ENCODE results near the gene CFI. TPM values are rescaled to one million over a fixed set of nuclear protein-coding genes. Genes with fewer than 3 reads are reported as not detected.

Gene CFI
- total and polyA plus RNA-seq, 2 of the 4 experiments (the other 2 are of a cell fraction), result 0.12 to 0.18 TPM

GRCh38 chr4:109798866-109799265 is 2.9 kb downstream of the CFI start:
- ChIA-PET POLR2A (ENCODE audit: unreplicated experiment) (no interaction called here), CTCF (no interaction called here)
- intact Hi-C loops (cut with micrococcal nuclease), result no loop called here
- H3K23ac ChIP-seq (ENCODE audit: low read depth, low read length), result no peak overlapping the region
- H3K9me3 ChIP-seq (ENCODE audit: control insufficient read depth, insufficient read depth, low read length), result no peaks in the 10 kb centered on the region
- H2BK15ac ChIP-seq (ENCODE audit: low read depth, low read length), result no peak overlapping the region
- H3K9me1 ChIP-seq (ENCODE audit: insufficient read depth, low read length), result no peaks in the 10 kb centered on the region; the same call in 1 of the 2 replicates
- no peak overlapping the region for H4K8ac ChIP-seq (ENCODE audit: low read depth in 2 of 2, low read length in 2 of 2)
- H3K27me3 ChIP-seq (ENCODE audit: control insufficient read depth, insufficient read depth, low read length), result peaks cover 1% of the 10 kb centered on the region; the same call in 1 of the 2 replicates
- H2BK120ac ChIP-seq (ENCODE audit: low read depth, low read length), result no peak overlapping the region
- no peak overlapping the region for H3K4me2 ChIP-seq (ENCODE audit: low read depth, low read length)
- H3K4me3 ChIP-seq (ENCODE audit: insufficient read depth, low read depth, low read length), result no peak overlapping the region
- H2BK20ac ChIP-seq (ENCODE audit: low read depth, low read length), result no peak overlapping the region
- dilution Hi-C loops (cut with HindIII; ENCODE audit: low sequenced_read_pairs, unreplicated experiment), result no loop called here
- H4K5ac ChIP-seq (ENCODE audit: low read depth, low read length), result no peak overlapping the region
- DNase-seq (no peak), ATAC-seq (ENCODE audit: low read depth) (no peak)
- no peak overlapping the region for H4K91ac ChIP-seq (ENCODE audit: insufficient read depth, low read depth, low read length)
- H2AK9ac ChIP-seq (replicated peaks; ENCODE audit: low read depth, low read length, poor library complexity), result no peak overlapping the region
- no peak overlapping the region for H2AFZ ChIP-seq (replicated peaks; ENCODE audit: low read length, poor library complexity)
- no peak overlapping the region for H3K56ac ChIP-seq (ENCODE audit: extremely low read depth, insufficient read depth, low read length)
- H3K4me1 ChIP-seq (ENCODE audit: control insufficient read depth, insufficient read depth, low read length), result no peaks in the 10 kb centered on the region
- no peak overlapping the region for H3K27ac ChIP-seq (ENCODE audit: insufficient read depth, low read length)
- H2BK5ac ChIP-seq (ENCODE audit: low read depth, low read length, poor library complexity, severe bottlenecking), result no peak overlapping the region
- no peak overlapping the region for H2AK5ac ChIP-seq (ENCODE audit: low read depth, low read length)
- no peaks in the 10 kb centered on the region for H4K20me1 ChIP-seq (ENCODE audit: insufficient read depth, low read length)
- H3K18ac ChIP-seq (ENCODE audit: low read depth, low read length), result no peak overlapping the region
- in situ Hi-C loops (cut with MboI; ENCODE audit: low sequenced_read_pairs), result no loop called here
- no peak for TF ChIP-seq FOS (IDR thresholded peaks at IDR 0.05; ENCODE audit: low read depth, low read length)
- TF ChIP-seq CHD1 (IDR thresholded peaks at IDR 0.05; ENCODE audit: low read depth, low read length), result no peak
- no peak for TF ChIP-seq RAD21 (IDR thresholded peaks at IDR 0.05; ENCODE audit: low read length)
- TF ChIP-seq POLR2A (IDR thresholded peaks at IDR 0.05; ENCODE audit: low read depth, low read length), result no peak
- TF ChIP-seq RCOR1 (IDR thresholded peaks at IDR 0.05; ENCODE audit: insufficient replicate concordance, low read length), result no peak
- TF ChIP-seq MAZ (IDR thresholded peaks at IDR 0.05; ENCODE audit: borderline replicate concordance, low read depth, low read length), result no peak
- TF ChIP-seq ELK1 (IDR thresholded peaks at IDR 0.05; ENCODE audit: borderline replicate concordance, low read depth, low read length), result no peak
- no peak for TF ChIP-seq CEBPB (IDR thresholded peaks at IDR 0.05; ENCODE audit: low read depth, low read length)
- no peak for TF ChIP-seq MAFK (IDR thresholded peaks at IDR 0.05; ENCODE audit: low read depth, low read length)
- no peak for TF ChIP-seq USF2 (IDR thresholded peaks at IDR 0.05; ENCODE audit: low read depth, low read length)
- no peak for TF ChIP-seq SMC3 (IDR thresholded peaks at IDR 0.05; ENCODE audit: low read depth, low read length)
- no peak for TF ChIP-seq BHLHE40 (IDR thresholded peaks at IDR 0.05; ENCODE audit: low read depth, low read length)
- no peak for TF ChIP-seq NFE2L2 (IDR thresholded peaks at IDR 0.05; ENCODE audit: low read depth, low read length)
- no peak for TF ChIP-seq RFX5 (IDR thresholded peaks at IDR 0.05; ENCODE audit: low read depth, low read length)
- no peak for TF ChIP-seq CTCF (conservative IDR thresholded peaks at IDR 0.05; ENCODE audit: low read depth, low read length)
- TF ChIP-seq MXI1 (IDR thresholded peaks at IDR 0.05; ENCODE audit: borderline replicate concordance, low read depth, low read length), result no peak
- no TSS peak for BruUV-seq (replicated peaks)
- H3K79me1 ChIP-seq (ENCODE audit: low read depth in 1 of 2, low read length in 2 of 2), result no peaks in the 10 kb centered on the region
- no peak overlapping the region for H3K14ac ChIP-seq (replicated peaks; ENCODE audit: low read depth, low read length)
- no peak overlapping the region for H3K4ac ChIP-seq (ENCODE audit: low read depth, low read length)
- no peaks in the 10 kb centered on the region for H3K36me3 ChIP-seq (ENCODE audit: control insufficient read depth, insufficient read depth, low read length)
- H3K9ac ChIP-seq (ENCODE audit: low read depth, low read length), result no peak overlapping the region
